Measurements from ENCODE around the gene ANAPC15.

Gene ANAPC15

GRCh38 chr11:72103754-72104167, 8.7 kb downstream of the ANAPC15 start:
- DNase-seq (ENCODE audit: low spot score): no peak
- peak overlapping the region; percentile 91 for H3K27ac ChIP-seq
- POLR2A ChIA-PET (ENCODE audit: low non-redundant PET): no interaction called here
- no peak for TF ChIP-seq CTCF (conservative IDR thresholded peaks at IDR 0.05; ENCODE audit: low read depth)
- CTCF ChIA-PET: interaction anchor here (0.7 kb wide), 1 partner anchor 12 kb away, joined by 3 read pairs; no protein-coding TSS in a partner anchor

- POLR2A ChIA-PET (ENCODE audit: low non-redundant PET): no interaction called here
- peak; percentile 42 for TF ChIP-seq CTCF (conservative IDR thresholded peaks at IDR 0.05; ENCODE audit: low read depth)
Measured at GRCh38 chr11:72102946-72103753, 9.3 kb downstream of the ANAPC15 start, which contains the start of gene LAMTOR1. TSS of gene LAMTOR1 (minus strand) at chr11:72103297. CDS start at chr11:72103224, 73 bp downstream.

GRCh38 chr11:72102631-72102945, 9.9 kb downstream of the ANAPC15 start:
- CTCF ChIA-PET: interaction anchor here (0.7 to 2.1 kb wide), 2 partner anchors 78 to 123 kb away, joined by 3 to 6 read pairs; no protein-coding TSS in a partner anchor
- peak overlapping the region; percentile 91 for H3K27ac ChIP-seq
- no peak for DNase-seq (ENCODE audit: low spot score)
- POLR2A ChIA-PET (ENCODE audit: low non-redundant PET): no interaction called here
- no peak for TF ChIP-seq CTCF (conservative IDR thresholded peaks at IDR 0.05; ENCODE audit: low read depth)

More at GRCh38 chr11:72102946-72103753, 9.3 kb downstream of the ANAPC15 start, which contains the start of gene LAMTOR1:
- CTCF ChIA-PET: interaction anchor here (0.7 kb wide), 1 partner anchor 122 kb away, joined by 3 read pairs; no protein-coding TSS in a partner anchor
- peak within 1 kb of the TSS; percentile 91 for H3K27ac ChIP-seq
- DNase-seq (ENCODE audit: low spot score): peak; percentile 95

- DNase-seq (ENCODE audit: low spot score): no peak
- no peak for TF ChIP-seq CTCF (conservative IDR thresholded peaks at IDR 0.05; ENCODE audit: low read depth)
- ChIA-PET CTCF (interaction anchor here (0.7 to 2.1 kb wide), 2 partner anchors 77 to 123 kb away, joined by 3 to 6 read pairs; no protein-coding TSS in a partner anchor), POLR2A (ENCODE audit: low non-redundant PET) (no interaction called here)
- peak overlapping the region; percentile 91 for H3K27ac ChIP-seq
Measured at GRCh38 chr11:72102162-72102561, 10.3 kb downstream of the ANAPC15 start.

GRCh38 chr11:72100462-72100861, 12.0 kb downstream of the ANAPC15 start:
- TF ChIP-seq CTCF (conservative IDR thresholded peaks at IDR 0.05; ENCODE audit: low read depth): no peak
- CTCF ChIA-PET: interaction anchor here (0.6 to 2.3 kb wide), 4 partner anchors 10 to 84 kb away, joined by 3 to 10 read pairs (median 5); no protein-coding TSS in a partner anchor
- POLR2A ChIA-PET (ENCODE audit: low non-redundant PET): interaction anchor here (0.6 to 0.8 kb wide), 2 partner anchors 44 to 330 kb away, joined by 3 read pairs; no protein-coding TSS in a partner anchor
- no peak for DNase-seq (ENCODE audit: low spot score)
- H3K27ac ChIP-seq: peak overlapping the region; percentile 62

GRCh38 chr11:72100009-72100408, 12.5 kb downstream of the ANAPC15 start:
- TF ChIP-seq CTCF (conservative IDR thresholded peaks at IDR 0.05; ENCODE audit: low read depth): no peak
- POLR2A ChIA-PET (ENCODE audit: low non-redundant PET): interaction anchor here (0.8 to 0.9 kb wide), 2 partner anchors 13 to 45 kb away, joined by 3 read pairs; partner anchors contain the start of gene ANAPC15
- H3K27ac ChIP-seq: peak overlapping the region; percentile 62
- CTCF ChIA-PET: interaction anchor here (1.0 to 2.3 kb wide), 2 partner anchors 9 to 75 kb away, joined by 3 to 10 read pairs; no protein-coding TSS in a partner anchor
- no peak for DNase-seq (ENCODE audit: low spot score)

Measured in RWPE1 (cell line).